ENCODE measurements around the gene BASP1. TPM values are rescaled to one million over a fixed set of nuclear protein-coding genes. Genes with fewer than 3 reads are reported as not detected.

BASP1 gene
- polyA plus RNA-seq, 1 of the 3 experiments (the other 2 are of a cell fraction), result 107 TPM

DNA sequence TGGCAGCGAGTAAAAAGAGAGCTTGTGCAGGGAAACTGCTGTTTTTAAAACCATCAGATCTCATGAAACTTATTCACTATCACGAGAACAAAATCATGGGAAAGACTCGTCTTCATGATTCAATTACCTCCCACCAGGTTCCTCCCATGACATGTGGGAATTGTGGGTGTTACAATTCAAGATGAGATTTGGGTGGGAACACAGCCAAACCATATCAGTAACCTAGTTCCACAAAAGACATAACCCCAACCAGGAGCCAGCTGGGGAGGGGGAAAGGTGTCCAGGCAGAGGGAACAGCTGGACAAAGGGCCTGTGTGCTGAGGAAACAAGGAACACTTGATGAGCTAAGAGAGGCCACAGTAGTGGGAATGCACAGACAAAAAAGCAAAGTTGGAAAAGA is 71.1 kb downstream of the BASP1 start:
- WGBS (ENCODE audit: low lambda C conversion rate), result 64% methylated on average over 3 of the region's 3 CpGs
- Histone ChIP-seq H3K27me3 (ENCODE audit: insufficient read depth) (no peaks in the 10 kb centered on the region; the same call in 1 of the 2 replicates), H3K9me3 (no peaks in the 10 kb centered on the region), H3K9me2 (no peaks in the 10 kb centered on the region), H4K20me1 (ENCODE audit: insufficient read depth) (no peaks in the 10 kb centered on the region), H3K79me2 (ENCODE audit: insufficient read depth) (no peaks in the 10 kb centered on the region), H3K9ac (no peak overlapping the region), H3K4me3 (ENCODE audit: low read depth in 2 of 2, low read length in 1 of 2) (no peak overlapping the region), H3F3A (replicated peaks; ENCODE audit: insufficient read depth) (no peaks in the 10 kb centered on the region), H2AFZ (ENCODE audit: low read depth) (no peak overlapping the region), H3K27ac (ENCODE audit: low read depth in 2 of 2, low read length in 1 of 2) (no peak overlapping the region), H3K4me2 (no peak overlapping the region), H3K4me1 (ENCODE audit: control insufficient read depth in 1 of 2, insufficient read depth in 2 of 2, low read depth in 1 of 2, low read length in 1 of 2) (no peaks in the 10 kb centered on the region; a peak in 1 of 4 replicates), H3K36me3 (replicated peaks in 1 of 2; ENCODE audit: control insufficient read depth in 1 of 2, insufficient read depth in 2 of 2, low read length in 1 of 2) (no peaks in the 10 kb centered on the region)
- CTCF ChIA-PET, result no interaction called here
- TF ChIP-seq ELF1 (IDR thresholded peaks at IDR 0.05) (no peak), TCF12 (IDR thresholded peaks at IDR 0.05) (no peak), ZBTB33 (IDR thresholded peaks at IDR 0.05; ENCODE audit: borderline replicate concordance, low read depth) (no peak), FOXM1 (IDR thresholded peaks at IDR 0.05; ENCODE audit: low read depth) (no peak), SIN3A (IDR thresholded peaks at IDR 0.05; ENCODE audit: borderline replicate concordance, low read depth, low read length) (no peak), MXI1 (IDR thresholded peaks at IDR 0.05; ENCODE audit: low read depth, low read length) (no peak), EP300 (IDR thresholded peaks at IDR 0.05; ENCODE audit: borderline replicate concordance in 1 of 2, low read depth in 1 of 2, low read length in 1 of 2) (no peak), USF1 (IDR thresholded peaks at IDR 0.05; ENCODE audit: borderline replicate concordance, low read depth) (no peak), GABPA (IDR thresholded peaks at IDR 0.05; ENCODE audit: low read depth) (no peak), YY1 (IDR thresholded peaks at IDR 0.05; ENCODE audit: low read depth) (no peak), RCOR1 (IDR thresholded peaks at IDR 0.05; ENCODE audit: low read length) (no peak), NFIC (IDR thresholded peaks at IDR 0.05; ENCODE audit: borderline replicate concordance) (no peak)
- no peak for DNase-seq
- POLR2A ChIA-PET, result no interaction called here

DNA sequence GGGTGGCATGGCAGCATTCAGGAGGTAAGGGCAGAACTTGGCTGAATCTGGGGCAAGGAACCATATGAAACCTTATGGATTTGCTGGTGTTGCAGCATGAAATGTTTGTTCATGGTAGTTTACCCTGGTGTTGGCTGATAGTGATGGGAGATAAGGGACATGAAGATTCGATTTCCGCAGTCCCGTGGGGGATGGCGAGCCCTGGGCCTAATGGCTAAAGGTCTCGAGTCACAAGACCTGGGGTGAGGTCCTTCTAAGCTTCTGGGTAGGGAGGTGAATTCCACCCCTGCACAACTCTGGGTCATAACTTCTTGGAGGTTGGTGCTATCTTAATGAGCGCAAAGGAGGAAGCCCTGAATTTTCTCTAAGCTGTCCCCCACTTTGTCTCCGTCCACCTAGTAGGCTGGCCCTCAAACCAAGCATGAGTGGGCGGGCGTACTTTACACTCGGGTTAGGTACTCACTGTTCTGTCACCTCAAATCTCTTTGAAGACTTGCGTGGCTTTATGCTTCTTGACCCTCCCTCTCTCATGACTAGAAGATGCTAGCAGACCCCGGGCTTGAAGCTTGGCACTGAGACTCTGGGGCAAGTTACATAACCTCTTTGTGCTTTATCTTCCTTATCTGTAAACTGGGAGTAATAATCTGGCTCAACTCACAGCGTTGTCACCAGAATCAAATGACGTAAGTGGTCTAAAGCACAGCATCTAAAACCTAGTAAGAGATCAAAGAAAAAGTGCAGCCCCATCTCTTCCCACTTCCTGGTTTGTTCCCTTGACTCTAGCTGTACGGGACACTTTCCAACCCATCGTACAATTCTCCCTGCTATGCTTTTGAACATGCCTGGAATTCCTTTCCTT is 72.5 kb downstream of the BASP1 start:
- H3K36me3 ChIP-seq (replicated peaks in 1 of 2; ENCODE audit: control insufficient read depth in 1 of 2, insufficient read depth in 2 of 2, low read length in 1 of 2), result no peaks in the 10 kb centered on the region
- CTCF ChIA-PET, result no interaction called here
- H3F3A ChIP-seq (replicated peaks; ENCODE audit: insufficient read depth), result no peaks in the 10 kb centered on the region
- no peaks in the 10 kb centered on the region; the same call in 1 of the 2 replicates for H3K27me3 ChIP-seq (ENCODE audit: insufficient read depth)
- H4K20me1 ChIP-seq (ENCODE audit: insufficient read depth), result no peaks in the 10 kb centered on the region
- WGBS (ENCODE audit: low lambda C conversion rate), result 62% methylated on average over 16 of the region's 16 CpGs
- no peak overlapping the region for H2AFZ ChIP-seq (ENCODE audit: low read depth)
- H3K27ac ChIP-seq (ENCODE audit: low read depth in 2 of 2, low read length in 1 of 2), result no peak overlapping the region
- H3K79me2 ChIP-seq (ENCODE audit: insufficient read depth), result no peaks in the 10 kb centered on the region
- TF ChIP-seq ZBTB33 (IDR thresholded peaks at IDR 0.05; ENCODE audit: borderline replicate concordance, low read depth) (no peak), IRF3 (IDR thresholded peaks at IDR 0.05; ENCODE audit: low read depth, low read length) (no peak), EP300 (IDR thresholded peaks at IDR 0.05; ENCODE audit: borderline replicate concordance in 1 of 2, low read depth in 1 of 2, low read length in 1 of 2) (no peak)
- H3K9me3 ChIP-seq, result no peaks in the 10 kb centered on the region
- H3K9me2 ChIP-seq, result no peaks in the 10 kb centered on the region
- POLR2A ChIA-PET, result no interaction called here
- no peak for DNase-seq
- H3K9ac ChIP-seq, result no peak overlapping the region
- H3K4me3 ChIP-seq (ENCODE audit: low read depth in 2 of 2, low read length in 1 of 2), result no peak overlapping the region
- no peaks in the 10 kb centered on the region; a peak in 1 of 4 replicates for H3K4me1 ChIP-seq (ENCODE audit: control insufficient read depth in 1 of 2, insufficient read depth in 2 of 2, low read depth in 1 of 2, low read length in 1 of 2)
- H3K4me2 ChIP-seq, result no peak overlapping the region
